Activated T-cell treated with anti-CD3 and anti-CD28 coated beads, Interleukin-2, amount 50 U/mL, for 4 hours (primary cell): ENCODE results near the gene RNF222. TPM values are rescaled to one million over a fixed set of nuclear protein-coding genes. Genes with fewer than 3 reads are reported as not detected.
A peak's percentile ranks its signal among the peaks of the same experiment; 100 is the strongest.

Source experiments
- ATAC-seq, 2 donors: fragments of 200-7000 bp; cut with Tn5 transposase; one replicate each; pipeline ENCODE4 v1.10.0; 2021
- DNase-seq: peaks from one replicate; pipeline ENCODE4 v3.0.0-alpha.2; 2020
- H3K27me3 Mint-ChIP-seq: one replicate; pipeline ENCODE4 v1.8.0; 2021; ENCODE audit warnings: low read depth, mixed read lengths
- H3K36me3 Mint-ChIP-seq: one replicate; pipeline ENCODE4 v1.8.0; 2022; ENCODE audit warnings: mixed read lengths; ENCODE audit not compliant: insufficient read depth
- H3K4me1 Mint-ChIP-seq: one replicate; pipeline ENCODE4 v1.8.0; 2021; ENCODE audit warnings: low read depth, mixed read lengths
- H3K4me3 Mint-ChIP-seq: one replicate; pipeline ENCODE4 v1.8.0; 2021; ENCODE audit warnings: mild to moderate bottlenecking, moderate library complexity, mixed read lengths
- H3K9me3 Mint-ChIP-seq: one replicate; pipeline ENCODE4 v1.8.0; 2021; ENCODE audit warnings: mixed read lengths
- total RNA-seq, 3 donors: library from RNA; stranded (reverse); gene quantifications; one replicate each; pipeline ENCODE4 v1.2.1, GENCODE V29; 2021

RNF222 gene, protein sequence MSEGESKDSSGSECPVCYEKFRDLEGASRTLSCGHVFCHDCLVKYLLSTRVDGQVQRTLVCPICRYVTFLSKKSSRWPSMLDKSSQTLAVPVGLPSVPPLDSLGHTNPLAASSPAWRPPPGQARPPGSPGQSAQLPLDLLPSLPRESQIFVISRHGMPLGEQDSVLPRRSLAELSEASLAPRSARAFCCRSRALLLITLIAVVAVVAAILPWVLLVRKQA
- under 1 TPM in 2 of 3 donors, not detected in 1; 0.11 to 0.13 TPM for total RNA-seq

DNA sequence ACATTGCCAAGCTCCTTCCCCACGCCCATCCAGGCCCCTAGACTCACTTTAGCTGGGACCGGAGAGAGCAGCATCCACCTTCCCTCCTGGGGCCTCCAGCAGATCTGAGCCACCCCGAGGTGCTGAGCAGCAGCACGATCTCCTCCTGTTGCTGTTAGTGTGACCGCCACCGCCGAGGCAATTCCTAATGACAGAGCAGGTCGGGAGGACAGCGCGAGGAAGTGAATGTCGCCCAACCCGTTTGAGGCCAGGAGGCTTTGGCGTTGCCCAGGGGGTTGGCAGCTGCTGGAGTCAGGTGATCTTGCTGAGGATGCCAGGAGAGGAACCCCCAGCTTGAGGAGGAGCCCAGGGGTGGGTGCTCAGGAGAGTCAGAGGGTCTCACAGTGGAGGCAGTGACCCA lies at the start of gene RNF222:
Gene RNF222, minus strand, starts transcription at position 192 of the 400 bp plus-strand sequence. CDS start 4,366 bp downstream, outside the sequence.
- H3K4me1 Mint-ChIP-seq: peaks cover 9% of the 10 kb centered on the region
- no peaks in the 10 kb centered on the region for H3K9me3 Mint-ChIP-seq
- no peak within 1 kb of the TSS for H3K4me3 Mint-ChIP-seq
- no peak for ATAC-seq
- H3K36me3 Mint-ChIP-seq: no peaks in the 10 kb centered on the region
- DNase-seq: no peak
- H3K27me3 Mint-ChIP-seq: peaks cover 49% of the 10 kb centered on the region

- no peaks in the 10 kb centered on the region for H3K27me3 Mint-ChIP-seq
- peaks cover 31% of the 10 kb centered on the region for H3K4me1 Mint-ChIP-seq
- H3K4me3 Mint-ChIP-seq: no peak overlapping the region
- no peak for ATAC-seq
- no peaks in the 10 kb centered on the region for H3K9me3 Mint-ChIP-seq
- DNase-seq: no peak
- peaks cover 35% of the 10 kb centered on the region for H3K36me3 Mint-ChIP-seq
Measured at GRCh38 chr17:8445536-8445935, 47.9 kb upstream of the RNF222 start.

DNA sequence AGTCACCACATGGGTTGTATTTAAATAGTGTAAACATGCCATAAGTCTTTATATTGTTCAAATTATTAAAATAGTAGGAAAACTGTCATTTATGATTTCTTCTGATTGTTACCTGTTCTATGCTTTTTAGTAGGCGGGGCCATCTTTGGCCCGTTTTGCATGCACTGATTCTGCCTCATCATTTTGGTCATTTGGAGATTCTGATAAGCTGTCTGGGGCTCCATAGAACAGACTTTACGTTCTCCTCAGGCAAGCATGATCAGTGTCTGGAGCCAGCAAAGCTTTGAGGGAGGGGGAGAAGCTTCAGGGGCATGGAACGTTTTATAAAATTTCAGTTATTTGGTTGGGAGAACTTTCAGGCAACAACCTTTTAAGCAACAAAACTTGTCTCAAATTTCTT lies 46.9 kb upstream of the RNF222 start:
- Mint-ChIP-seq H3K9me3 (no peaks in the 10 kb centered on the region), H3K4me1 (peaks cover 40% of the 10 kb centered on the region), H3K36me3 (peaks cover 34% of the 10 kb centered on the region), H3K4me3 (no peak overlapping the region), H3K27me3 (no peaks in the 10 kb centered on the region)
- DNase-seq (no peak), ATAC-seq (no peak)

- H3K4me1 Mint-ChIP-seq: peaks cover 44% of the 10 kb centered on the region
- no peaks in the 10 kb centered on the region for H3K9me3 Mint-ChIP-seq
- DNase-seq: no peak
- no peak overlapping the region for H3K4me3 Mint-ChIP-seq
- peaks cover 33% of the 10 kb centered on the region for H3K36me3 Mint-ChIP-seq
- no peak for ATAC-seq
- no peaks in the 10 kb centered on the region for H3K27me3 Mint-ChIP-seq
Measured at GRCh38 chr17:8443756-8444155, 46.1 kb upstream of the RNF222 start.

- no peak for DNase-seq
- Mint-ChIP-seq H3K27me3 (no peaks in the 10 kb centered on the region), H3K36me3 (peaks cover 26% of the 10 kb centered on the region), H3K4me1 (peaks cover 57% of the 10 kb centered on the region), H3K4me3 (no peak overlapping the region), H3K9me3 (no peaks in the 10 kb centered on the region)
- no peak for ATAC-seq
Measured at GRCh38 chr17:8442310-8442709, 44.7 kb upstream of the RNF222 start.

- ATAC-seq (no peak), DNase-seq (no peak)
- Mint-ChIP-seq H3K4me3 (peak overlapping the region; percentile 30), H3K36me3 (peaks cover 22% of the 10 kb centered on the region), H3K9me3 (no peaks in the 10 kb centered on the region), H3K4me1 (peaks cover 61% of the 10 kb centered on the region), H3K27me3 (no peaks in the 10 kb centered on the region)
Measured at GRCh38 chr17:8441690-8442089, 44.1 kb upstream of the RNF222 start.

DNA sequence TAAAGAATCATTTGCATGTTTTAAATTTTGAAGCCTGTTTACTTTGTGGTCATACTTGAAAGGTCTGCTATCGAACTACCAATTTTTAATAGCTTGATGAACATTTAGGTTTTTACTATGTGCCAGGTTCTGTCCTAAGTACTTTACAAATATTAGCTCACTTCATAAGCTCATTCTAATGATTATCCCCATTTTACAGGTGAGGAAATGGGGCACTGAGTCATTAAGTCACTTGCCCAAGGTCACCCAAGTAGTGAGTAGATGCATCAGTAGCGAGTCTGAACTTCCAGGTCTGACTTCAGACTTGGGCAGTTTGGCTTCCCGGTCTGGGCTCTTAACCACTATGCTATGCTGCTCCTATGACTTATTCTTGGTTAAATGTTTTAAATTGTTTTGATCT lies 42.1 kb upstream of the RNF222 start:
- Mint-ChIP-seq H3K27me3 (no peaks in the 10 kb centered on the region), H3K4me1 (peaks cover 68% of the 10 kb centered on the region), H3K4me3 (no peak overlapping the region)

DNA sequence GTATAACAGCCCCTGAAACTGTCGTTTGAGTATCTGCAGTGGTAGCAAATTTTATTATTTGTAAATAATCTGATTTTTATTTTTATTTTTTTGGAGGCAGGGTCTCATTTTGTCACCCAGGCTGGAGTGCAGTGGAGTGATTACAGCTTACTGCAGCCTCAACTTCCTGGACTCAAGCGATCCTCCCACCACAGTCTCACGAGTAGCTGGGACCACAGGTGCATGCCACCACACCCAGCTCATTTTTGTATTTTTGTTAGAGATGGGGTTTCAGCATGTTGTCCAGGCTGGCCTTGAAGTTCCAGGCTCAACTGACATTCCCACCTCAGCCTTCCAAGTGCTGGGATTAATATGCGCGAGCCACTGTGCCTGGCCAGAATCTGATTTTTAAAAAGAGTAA lies 40.8 kb upstream of the RNF222 start:
- H3K27me3 Mint-ChIP-seq: no peaks in the 10 kb centered on the region
- no peak for ATAC-seq

More for the DNA sequence above, 42.1 kb upstream of the RNF222 start:
- Mint-ChIP-seq H3K9me3 (no peaks in the 10 kb centered on the region), H3K36me3 (peaks cover 9% of the 10 kb centered on the region)
- DNase-seq (no peak), ATAC-seq (no peak)

GRCh38 chr17:8436844-8437171 lies 39.2 kb upstream of the RNF222 start:
- Mint-ChIP-seq H3K27me3 (no peaks in the 10 kb centered on the region), H3K4me1 (peaks cover 47% of the 10 kb centered on the region), H3K36me3 (peaks cover 7% of the 10 kb centered on the region), H3K9me3 (no peaks in the 10 kb centered on the region), H3K4me3 (peak overlapping the region; percentile 98)
- DNase-seq (no peak), ATAC-seq (no peak)

More for the DNA sequence above, 40.8 kb upstream of the RNF222 start:
- peak overlapping the region; percentile 60 for H3K4me3 Mint-ChIP-seq
- H3K36me3 Mint-ChIP-seq: peaks cover 7% of the 10 kb centered on the region
- DNase-seq: no peak
- peaks cover 59% of the 10 kb centered on the region for H3K4me1 Mint-ChIP-seq
- H3K9me3 Mint-ChIP-seq: no peaks in the 10 kb centered on the region

- DNase-seq (peak; percentile 50), ATAC-seq (peak; percentile 71 to 72)
- Mint-ChIP-seq H3K9me3 (no peaks in the 10 kb centered on the region), H3K27me3 (no peaks in the 10 kb centered on the region), H3K4me1 (peaks cover 43% of the 10 kb centered on the region), H3K36me3 (peaks cover 7% of the 10 kb centered on the region), H3K4me3 (peak overlapping the region; percentile 98)
Measured at GRCh38 chr17:8436169-8436843, 38.7 kb upstream of the RNF222 start.

DNA sequence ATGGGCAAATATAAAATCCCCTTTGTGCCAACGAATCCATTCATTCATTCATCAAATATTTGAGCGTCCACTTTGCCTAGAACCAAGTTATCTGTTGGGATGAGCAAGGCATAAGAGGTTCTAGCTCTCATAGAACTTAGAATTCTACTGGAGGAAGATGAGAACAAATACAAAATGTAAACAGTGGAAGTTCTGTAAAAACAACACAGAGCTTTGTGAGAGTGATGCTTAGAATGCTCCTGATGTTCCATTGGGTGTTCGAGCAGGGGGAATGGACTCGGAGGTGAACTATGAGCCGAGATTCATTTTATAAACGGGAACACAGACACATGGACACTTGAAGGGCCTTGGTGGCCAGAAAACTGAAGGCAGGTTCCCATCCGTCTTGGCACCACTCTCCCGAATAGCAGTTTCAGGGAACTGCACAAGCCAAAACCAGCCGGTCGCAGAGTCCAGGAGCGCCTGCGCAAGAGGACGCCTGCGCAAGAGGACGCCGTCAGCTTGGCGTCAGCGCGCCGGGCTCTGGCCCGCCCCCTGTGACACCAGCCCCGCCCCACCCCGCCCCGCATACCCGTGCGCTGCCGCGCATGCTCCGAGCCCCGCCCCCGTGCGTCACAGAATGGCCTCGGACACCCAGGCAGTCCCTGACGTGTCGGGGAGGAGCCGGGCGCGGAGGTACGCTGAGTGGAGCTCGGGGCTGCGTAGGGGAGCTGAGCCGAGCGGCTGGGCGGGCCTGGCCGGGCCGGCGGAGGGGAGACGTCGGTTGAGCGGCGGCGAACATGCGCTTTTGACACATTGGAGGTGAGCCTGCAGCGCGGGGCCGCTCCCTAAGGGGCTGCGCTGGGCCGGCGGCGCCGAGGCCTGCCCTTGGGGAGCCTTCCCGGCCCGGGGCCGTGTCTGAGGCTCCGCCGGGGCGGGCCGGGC lies 37.9 kb upstream of the RNF222 start, which contains the start of gene NDEL1:
Gene NDEL1, plus strand, starts transcription at position 640 of the 924 bp plus-strand sequence. CDS start 8,388 bp downstream, outside the sequence.
- peak; percentile 98 to 99 for ATAC-seq
- H3K27me3 Mint-ChIP-seq: no peaks in the 10 kb centered on the region

DNA sequence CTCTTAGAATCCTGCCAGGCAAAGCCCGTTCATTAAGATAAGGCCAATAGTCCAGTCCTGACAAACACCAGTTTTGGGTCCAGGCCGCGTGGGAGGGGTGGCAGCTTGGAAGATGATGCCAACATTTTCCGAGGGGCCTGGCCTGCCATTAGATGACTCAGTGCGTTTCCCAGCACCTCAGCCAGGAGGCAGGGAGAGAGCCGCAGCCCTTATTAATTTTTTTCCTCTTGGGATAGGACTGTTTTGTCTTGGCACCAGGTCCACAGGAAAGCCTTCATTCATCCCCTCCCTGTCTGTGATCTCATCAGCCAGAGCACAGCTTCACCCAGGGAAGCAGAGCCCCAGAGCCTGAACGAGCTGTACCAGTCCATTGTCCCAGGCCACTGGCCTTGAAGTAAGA lies 33.3 kb upstream of the RNF222 start:
- Mint-ChIP-seq H3K4me1 (peaks cover 3% of the 10 kb centered on the region), H3K9me3 (no peaks in the 10 kb centered on the region), H3K4me3 (no peak overlapping the region), H3K36me3 (no peaks in the 10 kb centered on the region), H3K27me3 (no peaks in the 10 kb centered on the region)
- DNase-seq (no peak), ATAC-seq (no peak)

More for the DNA sequence above, 37.9 kb upstream of the RNF222 start, which contains the start of gene NDEL1:
- peaks cover 7% of the 10 kb centered on the region for H3K36me3 Mint-ChIP-seq
- no peaks in the 10 kb centered on the region for H3K9me3 Mint-ChIP-seq
- peak within 1 kb of the TSS; percentile 98 for H3K4me3 Mint-ChIP-seq
- DNase-seq: peak; percentile 99
- peaks cover 37% of the 10 kb centered on the region for H3K4me1 Mint-ChIP-seq

GRCh38 chr17:8426802-8427201 lies 29.2 kb upstream of the RNF222 start:
- no peak for DNase-seq
- no peaks in the 10 kb centered on the region for H3K36me3 Mint-ChIP-seq
- no peaks in the 10 kb centered on the region for H3K4me1 Mint-ChIP-seq
- H3K9me3 Mint-ChIP-seq: no peaks in the 10 kb centered on the region
- ATAC-seq: no peak
- H3K27me3 Mint-ChIP-seq: peaks cover 21% of the 10 kb centered on the region
- H3K4me3 Mint-ChIP-seq: no peak overlapping the region

- H3K36me3 Mint-ChIP-seq: no peaks in the 10 kb centered on the region
- no peak for DNase-seq
- peaks cover 24% of the 10 kb centered on the region for H3K27me3 Mint-ChIP-seq
- ATAC-seq: no peak
- H3K9me3 Mint-ChIP-seq: no peaks in the 10 kb centered on the region
- no peaks in the 10 kb centered on the region for H3K4me1 Mint-ChIP-seq
- H3K4me3 Mint-ChIP-seq: no peak overlapping the region
Measured at GRCh38 chr17:8426094-8426720, 28.6 kb upstream of the RNF222 start.
